WERI-Rb-1 (cell line): Measurements from ENCODE around the gene DUSP18.

ENCODE experiments used
- DNase-seq: peaks from one replicate; pipeline ENCODE4 v3.0.0-alpha.2; 2020
- H3K27ac ChIP-seq: fragments of 250-450 bp; sonication (Bioruptor Pico); 2 replicates; pipeline ENCODE4 v1.5.1; 2020; ENCODE audit warnings: mild to moderate bottlenecking, moderate library complexity
- H3K27me3 ChIP-seq: fragments of 250-450 bp; sonication (Bioruptor Pico); 2 replicates; pipeline ENCODE4 v1.5.1; 2021; ENCODE audit warnings: mild to moderate bottlenecking, low read depth, moderate library complexity; ENCODE audit not compliant: insufficient read depth, severe bottlenecking
- H3K36me3 ChIP-seq: fragments of 250-450 bp; sonication (Bioruptor Pico); 2 replicates; pipeline ENCODE4 v1.5.1; 2020; ENCODE audit warnings: mild to moderate bottlenecking, moderate library complexity
- H3K4me3 ChIP-seq: 2 replicates; pipeline ENCODE4 v1.5.1; 2011; ENCODE audit warnings: low read depth, mild to moderate bottlenecking, control low read depth, low read length
- H3K9me3 ChIP-seq: fragments of 250-450 bp; sonication (Bioruptor Pico); 2 replicates; pipeline ENCODE4 v1.5.1; 2021; ENCODE audit warnings: mild to moderate bottlenecking, moderate library complexity; ENCODE audit not compliant: severe bottlenecking
- CTCF ChIP-seq: IDR thresholded peaks from 2 replicates; pipeline ENCODE4 v1.5.1; 2011; ENCODE audit warnings: low read depth, mild to moderate bottlenecking, control low read depth, inconsistent platforms, low read length

DUSP18 gene

GRCh38 chr22:30674482-30674881 is 6.8 kb upstream of the DUSP18 start:
- DNase-seq, result no peak
- Histone ChIP-seq H3K4me3 (no peak overlapping the region), H3K27me3 (no peaks in the 10 kb centered on the region), H3K27ac (no peak overlapping the region), H3K9me3 (peaks cover 2% of the 10 kb centered on the region), H3K36me3 (no peaks in the 10 kb centered on the region)
- no peak for TF ChIP-seq CTCF

- Histone ChIP-seq H3K4me3 (no peak overlapping the region), H3K36me3 (no peaks in the 10 kb centered on the region), H3K27me3 (no peaks in the 10 kb centered on the region), H3K9me3 (peaks cover 2% of the 10 kb centered on the region), H3K27ac (no peak overlapping the region)
- no peak for DNase-seq
- no peak for TF ChIP-seq CTCF
These were observed 5.5 kb upstream of the DUSP18 start for GRCh38 chr22:30673136-30673535.

- peaks cover 2% of the 10 kb centered on the region for H3K9me3 ChIP-seq
- TF ChIP-seq CTCF, result no peak
- H3K27ac ChIP-seq, result peak overlapping the region; percentile 1; the same call in 1 of the 2 replicates
- H3K36me3 ChIP-seq, result no peaks in the 10 kb centered on the region
- H3K27me3 ChIP-seq, result no peaks in the 10 kb centered on the region
- no peak overlapping the region for H3K4me3 ChIP-seq
- peak; percentile 54 for DNase-seq
These were observed 3.4 kb upstream of the DUSP18 start for GRCh38 chr22:30671071-30671470.

GRCh38 chr22:30668386-30668710 is 673 bp upstream of the DUSP18 start:
- H3K36me3 ChIP-seq, result peaks cover 3% of the 10 kb centered on the region
- peak overlapping the region; percentile 94 for H3K27ac ChIP-seq
- no peaks in the 10 kb centered on the region for H3K9me3 ChIP-seq
- TF ChIP-seq CTCF, result no peak
- peak overlapping the region; percentile 74 for H3K4me3 ChIP-seq
- H3K27me3 ChIP-seq, result no peaks in the 10 kb centered on the region
- DNase-seq, result no peak

GRCh38 chr22:30667107-30667493 is 575 bp downstream of the DUSP18 start:
- no peak for TF ChIP-seq CTCF
- peak overlapping the region; percentile 17; the same call in 1 of the 2 replicates for H3K27ac ChIP-seq

GRCh38 chr22:30665786-30666185 is 1.9 kb downstream of the DUSP18 start:
- DNase-seq, result no peak
- Histone ChIP-seq H3K27ac (no peak overlapping the region), H3K9me3 (no peaks in the 10 kb centered on the region), H3K27me3 (no peaks in the 10 kb centered on the region), H3K4me3 (no peak overlapping the region), H3K36me3 (peaks cover 11% of the 10 kb centered on the region)
- no peak for TF ChIP-seq CTCF

More at GRCh38 chr22:30667107-30667493, 575 bp downstream of the DUSP18 start:
- no peak for DNase-seq
- peaks cover 11% of the 10 kb centered on the region for H3K36me3 ChIP-seq
- H3K27me3 ChIP-seq, result no peaks in the 10 kb centered on the region
- peak overlapping the region; percentile 74 for H3K4me3 ChIP-seq
- no peaks in the 10 kb centered on the region for H3K9me3 ChIP-seq
